NCI-H2171 (cell line): ENCODE results near the gene BPI.
"Not testable (repeated sequence)": the region's sequence is repeated elsewhere in the genome, so short reads cannot be mapped to it uniquely, and the experiment has no call there.

Experiments
- DNase-seq: peaks from one replicate; lab custom pipeline; 2025; lab: John Stamatoyannopoulos, UW

The BPI gene

DNA sequence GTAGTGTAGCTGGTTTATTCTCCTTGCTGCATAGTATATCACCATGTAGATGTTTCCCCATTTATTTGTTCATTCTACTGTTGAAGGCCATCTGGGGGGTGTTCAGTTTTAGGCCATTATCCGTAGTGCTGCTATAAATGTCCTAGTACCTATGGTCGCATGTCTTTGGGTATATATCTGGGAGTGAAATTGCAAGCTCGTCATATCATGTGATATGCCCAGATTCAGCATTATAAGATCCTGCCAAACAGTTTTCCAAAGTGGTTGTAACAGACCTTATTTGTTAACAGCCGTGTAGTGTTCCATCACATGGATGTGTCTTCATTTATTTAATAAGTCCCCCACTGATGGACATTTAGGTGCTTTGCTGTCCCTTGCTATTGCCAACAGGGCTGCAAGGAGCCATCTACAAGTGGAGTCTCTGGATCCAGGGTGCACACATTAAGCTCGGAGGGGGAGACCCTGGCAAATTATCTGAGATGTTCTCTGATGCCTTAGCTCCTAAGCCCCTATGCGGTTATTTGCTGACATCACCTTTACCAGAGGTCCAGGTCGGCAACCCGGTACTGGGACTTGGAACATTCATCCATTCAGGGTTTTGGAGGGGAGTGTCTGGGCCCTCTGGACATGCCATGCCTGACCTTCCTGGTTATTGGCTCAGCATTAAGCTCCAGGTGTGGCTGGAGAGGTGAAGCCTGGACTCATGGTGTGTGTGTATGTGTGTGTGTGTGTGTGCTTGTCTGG, 59.2 kb downstream of the BPI start:
- DNase-seq: no peak

GRCh38 chr20:38369389-38369788, 65.4 kb downstream of the BPI start:
- DNase-seq: no peak

- no peak for DNase-seq
Measured at GRCh38 chr20:38372806-38373205, 68.8 kb downstream of the BPI start.

DNA sequence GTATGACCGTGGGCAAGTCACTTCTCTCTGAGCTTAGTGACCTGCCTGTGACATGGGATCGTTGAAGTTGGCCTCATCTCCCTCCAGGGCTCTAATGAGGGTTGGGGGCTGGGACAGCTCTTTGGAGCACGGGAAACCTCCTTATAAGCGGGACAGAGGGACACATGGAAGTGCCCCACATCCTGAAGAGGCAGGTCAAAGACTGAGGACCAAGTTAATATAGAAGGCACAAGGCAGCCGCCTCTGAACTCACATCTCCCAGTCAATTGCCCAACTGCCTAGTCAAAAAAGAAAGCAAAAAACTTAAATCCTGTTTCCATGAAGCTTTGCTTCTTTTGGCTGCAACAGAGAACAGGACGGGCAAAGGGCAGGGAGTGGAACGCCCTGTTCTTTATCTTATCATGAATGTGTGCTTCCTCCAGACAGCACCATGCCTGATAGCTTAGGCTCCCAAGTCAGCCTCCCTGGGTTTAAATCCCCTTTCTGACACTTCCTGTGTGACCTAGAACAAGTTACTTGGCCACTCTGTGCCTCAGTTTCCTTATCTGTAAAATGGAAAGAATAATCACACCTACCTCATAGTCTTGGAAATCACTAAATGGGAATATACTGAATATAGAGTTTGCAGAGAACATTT, 69.4 kb downstream of the BPI start:
- no peak for DNase-seq

DNA sequence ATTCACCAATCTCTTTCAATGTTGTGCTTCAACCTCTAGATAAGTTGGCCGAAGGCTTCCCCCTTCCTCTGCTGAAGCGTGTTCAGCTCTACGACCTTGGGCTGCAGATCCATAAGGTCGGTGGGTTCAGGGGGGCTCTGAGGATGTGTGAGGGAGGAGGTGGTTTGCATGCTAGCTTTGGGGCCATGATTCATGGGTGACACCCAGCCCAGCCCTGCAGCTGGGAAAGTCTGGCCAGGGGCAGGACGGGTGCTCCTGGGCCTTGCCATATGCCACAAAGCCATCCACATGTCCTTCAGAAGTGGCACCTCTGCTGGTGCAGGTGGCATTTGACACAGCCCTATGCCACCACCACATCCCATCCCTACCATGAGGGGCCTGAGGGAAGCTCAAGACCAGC, 69.9 kb downstream of the BPI start:
- DNase-seq: no peak

GRCh38 chr20:38377039-38377685, 73.2 kb downstream of the BPI start:
- no peak for DNase-seq

- not testable (repeated sequence) for DNase-seq
Measured at GRCh38 chr20:38377838-38378237, 73.9 kb downstream of the BPI start.

- DNase-seq: no peak
Measured at GRCh38 chr20:38383147-38383546, 79.2 kb downstream of the BPI start.

DNA sequence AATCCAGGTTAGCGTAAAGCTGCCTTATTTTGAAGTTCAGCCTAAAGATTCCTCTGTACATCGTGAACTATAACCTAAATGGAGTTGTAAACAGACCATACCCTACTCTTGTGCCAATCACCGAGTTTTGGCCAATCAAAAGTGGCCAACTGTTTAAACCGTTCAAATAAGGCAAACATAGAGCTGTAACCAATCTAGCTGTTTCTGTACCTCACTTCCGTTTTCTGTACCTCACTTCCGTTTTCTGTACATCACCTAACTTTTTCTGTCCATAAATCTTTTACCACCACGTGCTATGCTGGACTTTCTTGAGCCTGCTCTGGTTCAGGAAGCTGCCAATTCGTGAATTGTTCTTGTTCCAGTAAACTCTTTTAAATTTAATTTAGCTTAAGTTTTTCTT, 82.0 kb downstream of the BPI start:
- no peak for DNase-seq

GRCh38 chr20:38386851-38387250, 82.9 kb downstream of the BPI start:
- DNase-seq: no peak
